ENCODE results near the gene FBXW10. TPM values are rescaled to one million over a fixed set of nuclear protein-coding genes. Genes with fewer than 3 reads are reported as not detected.
"Not testable (repeated sequence)": the region's sequence is repeated elsewhere in the genome, so short reads cannot be mapped to it uniquely, and the experiment has no call there.

The FBXW10 gene
- total and polyA plus RNA-seq, 8 donors = 0.55 to 1.4 (median 0.90) TPM; not detected in 1

- H3K4me1 ChIP-seq; intact Hi-C loops (cut with DNase I); ATAC-seq; H3K27me3 ChIP-seq; H3K27ac ChIP-seq; H3K4me3 ChIP-seq; H3K9me3 ChIP-seq; DNase-seq: not testable (repeated sequence)
- H3K36me3 ChIP-seq = peaks cover 0 to 50% of the 10 kb centered on the region in 2 donors
Measured at GRCh38 chr17:18796887-18797286, 53.0 kb downstream of the FBXW10 start.

GRCh38 chr17:18803458-18804245 lies 59.8 kb downstream of the FBXW10 start:
- not testable (repeated sequence) for ATAC-seq

GRCh38 chr17:18815924-18816323 lies 72.1 kb downstream of the FBXW10 start:
- intact Hi-C loops (cut with DNase I); H3K4me3 ChIP-seq; ATAC-seq; H3K4me1 ChIP-seq; H3K27me3 ChIP-seq; DNase-seq; H3K27ac ChIP-seq; H3K36me3 ChIP-seq; H3K9me3 ChIP-seq: not testable (repeated sequence)

More at GRCh38 chr17:18803458-18804245, 59.8 kb downstream of the FBXW10 start:
- H3K27ac ChIP-seq; H3K4me3 ChIP-seq; H3K4me1 ChIP-seq; intact Hi-C loops (cut with DNase I); DNase-seq; H3K27me3 ChIP-seq; H3K9me3 ChIP-seq: not testable (repeated sequence)
- peaks cover 0 to 68% of the 10 kb centered on the region in 2 donors for H3K36me3 ChIP-seq

GRCh38 chr17:18816489-18817371 lies 72.9 kb downstream of the FBXW10 start:
- H3K9me3 ChIP-seq; intact Hi-C loops (cut with DNase I); H3K27ac ChIP-seq; H3K27me3 ChIP-seq; H3K4me3 ChIP-seq; H3K4me1 ChIP-seq; H3K36me3 ChIP-seq: not testable (repeated sequence)
- peak; percentile 94 for ATAC-seq
- peak; percentile 69 to 77 for TF ChIP-seq CTCF (IDR thresholded peaks at IDR 0.05)
- peak in 2 of 4 donors; percentile 8 to 59 for DNase-seq

GRCh38 chr17:18821430-18821829 lies 77.6 kb downstream of the FBXW10 start:
- H3K27ac ChIP-seq; ATAC-seq; H3K36me3 ChIP-seq; intact Hi-C loops (cut with DNase I); H3K4me1 ChIP-seq; H3K4me3 ChIP-seq; H3K9me3 ChIP-seq; H3K27me3 ChIP-seq; DNase-seq: not testable (repeated sequence)

- DNase-seq; H3K27me3 ChIP-seq; ATAC-seq; H3K36me3 ChIP-seq; H3K4me1 ChIP-seq; H3K27ac ChIP-seq; H3K9me3 ChIP-seq; intact Hi-C loops (cut with DNase I); H3K4me3 ChIP-seq: not testable (repeated sequence)
Measured at GRCh38 chr17:18827613-18828012, 83.8 kb downstream of the FBXW10 start.

Other genes starting within 250 kb of the FBXW10 start
- gene TBC1D28, start 99.7 kb upstream of the FBXW10 start, total RNA-seq = not detected
- under 1 TPM in 1 of 6 donors, not detected in 5; 0.14 TPM for gene TBC1D28, start 99.7 kb upstream of the FBXW10 start, polyA plus RNA-seq (ENCODE audit: insufficient read length in 6 of 6)
- gene FOXO3B, start 61.7 kb upstream of the FBXW10 start, total RNA-seq = 1 to 10 TPM; 2.2 to 2.6 TPM
- 1 to 10 TPM; 5.2 to 7.8 (median 6.1) TPM for gene FOXO3B, start 61.7 kb upstream of the FBXW10 start, polyA plus RNA-seq (ENCODE audit: insufficient read length in 6 of 6)
- 10 to 100 TPM; 38.5 to 48.6 TPM for gene TVP23B, start 37.1 kb downstream of the FBXW10 start, total RNA-seq
- gene TVP23B, start 37.1 kb downstream of the FBXW10 start, polyA plus RNA-seq (ENCODE audit: insufficient read length in 6 of 6) = 10 to 100 TPM; 39.2 to 53.5 (median 45.3) TPM
- gene PRPSAP2, start 114.1 kb downstream of the FBXW10 start, total RNA-seq = 10 to 100 TPM; 27.3 to 29.8 TPM
- gene PRPSAP2, start 114.1 kb downstream of the FBXW10 start, polyA plus RNA-seq (ENCODE audit: insufficient read length in 6 of 6) = 10 to 100 TPM; 51.9 to 57.4 (median 55.4) TPM
- gene SLC5A10, start 208.1 kb downstream of the FBXW10 start, total RNA-seq = not detected
- gene SLC5A10, start 208.1 kb downstream of the FBXW10 start, polyA plus RNA-seq (ENCODE audit: insufficient read length in 6 of 6) = 1 to 10 TPM in 1 of 6 donors, under 1 TPM in 5; 0.60 to 1.0 (median 0.77) TPM

All from left lung (tissue), 10 donors.